Heart right ventricle (tissue), 16 donors: Measurements from ENCODE around the gene AP5Z1. TPM values are rescaled to one million over a fixed set of nuclear protein-coding genes. Genes with fewer than 3 reads are reported as not detected.
A peak's percentile ranks its signal among the peaks of the same experiment; 100 is the strongest.
"Not testable (repeated sequence)": the region's sequence is repeated elsewhere in the genome, so short reads cannot be mapped to it uniquely, and the experiment has no call there.

ENCODE experiments used
- ATAC-seq, 8 donors: fragments of 200-7000 bp; cut with Tn5 transposase; one replicate each; pipeline ENCODE4 v1.9.1; 2020; ENCODE audit warnings: mild to moderate bottlenecking in 8 of 8, moderate library complexity in 8 of 8, moderate number of reproducible peaks in 1 of 8
- DNase-seq, 2 donors: peaks; one replicate each; pipeline ENCODE4 v3.0.0-alpha.2; 2020
- H3K27ac ChIP-seq, 10 donors: fragments of 200-600 bp; sonication (generic) in 2 of 10; one replicate each; pipeline versions ENCODE4 v1.5.0 to v1.8.0; 2020 to 2022; ENCODE audit warnings: mild to moderate bottlenecking in 3 of 10
- H3K27me3 ChIP-seq, 7 donors: fragments of 200-600 bp; one replicate each; pipeline ENCODE4 v1.8.0; 2021 to 2022; ENCODE audit warnings: mild to moderate bottlenecking in 2 of 7
- H3K36me3 ChIP-seq, 9 donors: fragments of 200-600 bp; sonication (generic) in 1 of 9; one replicate each; pipeline versions ENCODE4 v1.5.0 to v1.8.0; 2020 to 2022; ENCODE audit warnings: mild to moderate bottlenecking in 2 of 9
- H3K4me1 ChIP-seq, 9 donors: fragments of 200-600 bp; sonication (generic) in 1 of 9; one replicate each; pipeline versions ENCODE4 v1.5.0 to v1.8.0; 2020 to 2022; ENCODE audit warnings: mild to moderate bottlenecking in 4 of 9
- H3K4me3 ChIP-seq, 10 donors: fragments of 200-600 bp; sonication (generic) in 2 of 10; one replicate each; pipeline versions ENCODE4 v1.5.0 to v1.8.0; 2020 to 2022; ENCODE audit warnings: mild to moderate bottlenecking in 7 of 10, moderate library complexity in 2 of 10
- H3K9me3 ChIP-seq, 11 donors: fragments of 200-600 bp in 10 of 11; sonication (generic) in 2 of 11; one replicate each; pipeline versions ENCODE4 v1.5.0 to v1.8.0; 2013 to 2022; ENCODE audit warnings: mild to moderate bottlenecking in 2 of 11, control low read depth in 1 of 11, moderate library complexity in 1 of 11
- WGBS, 2 donors: extraction: QIAGEN DNeasy Blood & Tissue Kit; methylation state at CpG; one replicate each; pipeline ENCODE4 v1.1.7; 2013; ENCODE audit warnings: inconsistent platforms in 1 of 2; 5-methylcytosine and 5-hydroxymethylcytosine counted together
- intact Hi-C, 10 donors: fragments of 100-400 bp; cut with DNase I; formaldehyde crosslinking; loops; one replicate each; pipeline versions ENCODE4 v1.11.1 to v1.14.2; 2022
- polyA plus RNA-seq, 2 donors: library from polyadenylated mRNA; stranded (reverse); fragments of 200-250 nt; gene quantifications; one replicate each; pipeline ENCODE4 v1.2.3, GENCODE V29; 2013
- total RNA-seq, 10 donors: library from RNA; stranded (reverse); fragmentation: NEBNext Ultra II Directional in 3 of 10; extraction: Animal tissue kit (Norgen Biotek cat#: 25700) in 3 of 10; gene quantifications; one replicate each; pipeline versions ENCODE4 v1.2.1 to v1.2.4, GENCODE V29; 2021 to 2023
- TF ChIP-seq, protein P1 (sequence below), 9 donors: fragments of 200-600 bp; sonication (generic) in 2 of 9; IDR thresholded peaks; one replicate each; pipeline versions ENCODE4 v1.5.0 to v1.8.0; 2021 to 2022; ENCODE audit warnings: antibody characterized with exemption in 9 of 9, mild to moderate bottlenecking in 5 of 9, moderate library complexity in 1 of 9
- donor health status: Arrhythmogenic right ventricular cardiomyopathy.
- donor health status: ischemic (EF 13 %, LVEDD 7.1; RV severe dilation, severe dysfunction).
- donor health status: healthy with polysubstance abuse.
- donor health status: DM: no; HTN: yes; CAD: no.
- donor health status: DM: no; HTN: no; CAD: no.
- donor health status: ischemic (EF 25% LVEDD 6.9; RV normal size, moderate dysfunction).
- donor health status: ischemic (EF 25% LVEDD 5.7; RV mildly dilated, moderate dysfunction).
- donor health status: healthy.
- donor health status: DM: yes; HTN: yes; CAD: no.
- donor health status: Ischemic cardiomyopathy.
- donor health status: ischemic (EF 35%, LVEDD 5.7; RV mildly dilated, moderate dysfunction).
- donor health status: nonischemic (EF 11% LVEDD 7.7; RV severe dilation, severe dysfunction).
- donor health status: DM: yes; HTN: yes; CAD: no.
- donor health status: PGD.
- donor health status: ischemic (EF 29% LVEDD 5.4; RV normal size, mild dysfunction).
- donor health status: nonischemic (EF 23%, LVEDD 6.1; RV moderate dilation, normal function).

AP5Z1 gene
- total and polyA plus RNA-seq, 12 donors = 8.5 to 30.9 (median 12.7) TPM

- intact Hi-C loops = loop anchor here in 5 of 10 donors (10.0 kb wide), 2 partner anchors 82 to 292 kb away; no protein-coding TSS in a partner anchor
- Histone ChIP-seq H3K4me3 (peak overlapping the region in 9 of 10 donors; percentile 18 to 56 (median 51)), H3K9me3 (no peaks in the 10 kb centered on the region), H3K4me1 (peaks cover 0 to 20% (median 7%) of the 10 kb centered on the region in 9 donors), H3K27me3 (no peaks in the 10 kb centered on the region), H3K27ac (peak overlapping the region in 4 of 10 donors; percentile 12 to 69 (median 56)), H3K36me3 (peaks cover 0 to 48% (median 23%) of the 10 kb centered on the region in 9 donors)
- TF ChIP-seq, protein P1, sequence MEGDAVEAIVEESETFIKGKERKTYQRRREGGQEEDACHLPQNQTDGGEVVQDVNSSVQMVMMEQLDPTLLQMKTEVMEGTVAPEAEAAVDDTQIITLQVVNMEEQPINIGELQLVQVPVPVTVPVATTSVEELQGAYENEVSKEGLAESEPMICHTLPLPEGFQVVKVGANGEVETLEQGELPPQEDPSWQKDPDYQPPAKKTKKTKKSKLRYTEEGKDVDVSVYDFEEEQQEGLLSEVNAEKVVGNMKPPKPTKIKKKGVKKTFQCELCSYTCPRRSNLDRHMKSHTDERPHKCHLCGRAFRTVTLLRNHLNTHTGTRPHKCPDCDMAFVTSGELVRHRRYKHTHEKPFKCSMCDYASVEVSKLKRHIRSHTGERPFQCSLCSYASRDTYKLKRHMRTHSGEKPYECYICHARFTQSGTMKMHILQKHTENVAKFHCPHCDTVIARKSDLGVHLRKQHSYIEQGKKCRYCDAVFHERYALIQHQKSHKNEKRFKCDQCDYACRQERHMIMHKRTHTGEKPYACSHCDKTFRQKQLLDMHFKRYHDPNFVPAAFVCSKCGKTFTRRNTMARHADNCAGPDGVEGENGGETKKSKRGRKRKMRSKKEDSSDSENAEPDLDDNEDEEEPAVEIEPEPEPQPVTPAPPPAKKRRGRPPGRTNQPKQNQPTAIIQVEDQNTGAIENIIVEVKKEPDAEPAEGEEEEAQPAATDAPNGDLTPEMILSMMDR (IDR thresholded peaks at IDR 0.05) = no peak
- ATAC-seq = peak; percentile 3 to 38 (median 28)
- WGBS, 2 donors = 33 to 44% methylated on average over 47 of the region's 47 CpGs
- DNase-seq = no peak
Observed at GRCh38 chr7:4792537-4793126, 17.2 kb downstream of the AP5Z1 start.

DNA sequence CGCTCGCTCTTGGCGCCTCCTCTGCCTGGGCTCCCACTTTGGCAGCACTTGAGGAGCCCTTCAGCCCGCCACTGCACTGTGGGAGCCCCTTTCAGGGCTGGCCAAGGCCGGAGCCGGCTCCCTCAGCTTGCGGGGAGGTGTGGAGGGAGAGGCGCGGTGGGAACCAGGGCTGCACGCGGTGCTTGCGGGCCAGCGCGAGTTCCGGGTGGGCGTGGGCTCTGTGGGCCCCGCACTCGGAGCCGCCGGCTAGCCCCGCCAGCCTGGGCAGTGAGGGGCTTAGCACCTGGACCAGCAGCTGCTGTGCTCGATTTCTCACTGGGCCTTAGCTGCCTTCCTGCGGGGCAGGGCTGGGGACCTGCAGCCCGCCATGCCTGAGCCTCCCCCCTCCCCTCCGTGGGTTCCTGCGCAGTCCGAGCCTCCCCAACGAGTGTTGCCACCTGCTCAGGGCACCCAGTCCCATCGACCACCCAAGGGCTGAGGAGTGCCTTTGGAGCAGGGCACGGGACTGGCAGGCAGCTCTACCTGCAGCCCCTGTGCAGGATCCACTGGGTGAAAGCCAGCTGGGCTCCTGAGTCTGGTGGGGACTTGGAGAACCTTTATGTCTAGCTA is 18.1 kb downstream of the AP5Z1 start:
- H3K9me3 ChIP-seq, DNase-seq, H3K27me3 ChIP-seq, ATAC-seq, H3K27ac ChIP-seq, H3K4me3 ChIP-seq: not testable (repeated sequence)
- intact Hi-C loops = loop anchor here in 5 of 10 donors (10.0 kb wide), 2 partner anchors 81 to 291 kb away; no protein-coding TSS in a partner anchor
- Histone ChIP-seq H3K36me3 (peaks cover 0 to 40% (median 16%) of the 10 kb centered on the region in 9 donors), H3K4me1 (peaks cover 0 to 28% (median 10%) of the 10 kb centered on the region in 9 donors)
- 93 to 97% methylated on average over 30 of the region's 30 CpGs for whole genome bisulfite sequencing, 2 donors

DNA sequence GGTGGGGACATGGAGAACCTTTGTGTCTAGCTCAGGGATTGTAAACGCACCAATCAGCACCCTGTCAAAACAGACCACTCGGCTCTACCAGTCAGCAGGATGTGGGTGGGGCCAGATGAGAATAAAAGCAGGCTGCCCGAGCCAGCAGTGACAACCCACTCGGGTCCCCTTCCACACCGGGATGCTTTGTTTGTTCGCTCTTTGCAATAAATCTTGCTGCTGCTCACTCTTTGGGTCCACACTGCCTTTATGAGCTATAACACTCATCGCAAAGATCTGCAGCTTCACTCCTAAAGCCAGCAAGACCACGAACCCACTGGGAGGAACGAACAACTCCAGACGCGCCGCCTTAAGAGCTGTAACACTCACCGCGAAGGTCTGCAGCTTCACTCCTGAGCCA is 18.7 kb downstream of the AP5Z1 start:
- Histone ChIP-seq H3K36me3 (peaks cover 0 to 33% (median 12%) of the 10 kb centered on the region in 9 donors), H3K4me1 (peaks cover 0 to 35% (median 11%) of the 10 kb centered on the region in 9 donors)
- not testable (repeated sequence) for DNase-seq, H3K27ac ChIP-seq, H3K4me3 ChIP-seq, ATAC-seq, H3K9me3 ChIP-seq, H3K27me3 ChIP-seq
- WGBS, 2 donors = 81 to 85% methylated on average over 13 to 14 of the region's 14 CpGs
- intact Hi-C loops = loop anchor here in 5 of 10 donors (10.0 kb wide), 2 partner anchors 81 to 291 kb away; no protein-coding TSS in a partner anchor

DNA sequence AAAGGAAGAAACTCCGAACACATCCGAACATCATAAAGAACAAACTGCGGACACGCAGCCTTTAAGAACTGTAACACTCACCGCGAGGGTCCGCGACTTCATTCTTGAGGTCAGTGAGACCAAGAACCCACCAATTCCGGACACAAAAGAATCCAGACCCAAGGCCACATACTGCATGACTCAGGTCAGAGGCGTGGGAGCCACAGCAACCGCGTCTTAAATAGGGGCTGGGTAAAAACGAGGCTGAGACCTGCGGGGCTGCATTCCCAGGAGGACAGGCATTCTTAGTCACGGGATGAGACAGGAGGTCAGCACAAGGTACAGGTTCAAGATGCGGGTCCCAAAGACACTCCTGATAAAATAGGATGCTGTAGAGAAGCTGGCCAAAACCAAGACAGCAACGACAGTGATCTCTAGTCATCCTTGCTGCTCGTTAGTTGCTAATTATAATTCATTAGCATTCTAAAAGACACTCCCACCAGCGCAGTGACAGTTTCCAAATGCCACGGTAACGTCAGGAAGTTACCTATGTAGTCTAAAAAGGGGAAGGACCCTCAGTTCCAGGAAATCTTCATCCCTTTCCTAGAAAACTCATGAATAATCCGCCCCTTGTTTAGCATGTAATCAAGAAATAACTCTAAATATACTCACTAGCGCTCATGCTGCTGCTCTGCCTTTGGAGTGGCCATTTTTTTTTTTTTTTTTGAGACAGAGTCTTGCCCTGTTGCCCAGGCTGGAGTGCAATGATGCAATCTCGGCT is 19.3 kb downstream of the AP5Z1 start:
- no peaks in the 10 kb centered on the region for H3K27me3 ChIP-seq
- intact Hi-C loops = loop anchor here in 8 of 10 donors (5.0 to 10.0 kb wide), 4 partner anchors 80 to 293 kb away; partner anchors contain the start of gene RADIL (in 3 of the 8)
- TF ChIP-seq, protein P1 (IDR thresholded peaks at IDR 0.05) = no peak
- H3K27ac ChIP-seq = no peak overlapping the region
- H3K4me3 ChIP-seq = no peak overlapping the region
- whole genome bisulfite sequencing, 2 donors = 88 to 90% methylated on average over 24 of the region's 24 CpGs
- DNase-seq = no peak
- H3K4me1 ChIP-seq = peaks cover 0 to 40% (median 14%) of the 10 kb centered on the region in 9 donors
- ATAC-seq = no peak
- H3K36me3 ChIP-seq = peaks cover 0 to 27% (median 12%) of the 10 kb centered on the region in 9 donors
- H3K9me3 ChIP-seq = no peaks in the 10 kb centered on the region

- Histone ChIP-seq H3K36me3 (peaks cover 0 to 12% (median under 1%) of the 10 kb centered on the region in 9 donors), H3K9me3 (no peaks in the 10 kb centered on the region), H3K27ac (no peak overlapping the region), H3K4me3 (no peak overlapping the region), H3K27me3 (no peaks in the 10 kb centered on the region), H3K4me1 (peaks cover 0 to 46% (median 14%) of the 10 kb centered on the region in 9 donors)
- DNase-seq (no peak), ATAC-seq (no peak)
- WGBS, 2 donors = 60 to 75% methylated on average over 9 of the region's 9 CpGs
- TF ChIP-seq, protein P1 (IDR thresholded peaks at IDR 0.05) = no peak
- intact Hi-C loops = loop anchor here in 8 of 10 donors (5.0 to 10.0 kb wide), 4 partner anchors 78 to 291 kb away; partner anchors contain the start of gene RADIL (in 3 of the 8)
Observed at GRCh38 chr7:4796453-4796852, 21.0 kb downstream of the AP5Z1 start.
